GM23338 (cell line): ENCODE data around the gene ANO7. TPM values are rescaled to one million over a fixed set of nuclear protein-coding genes. Genes with fewer than 3 reads are reported as not detected.

Source experiments
- ATAC-seq: fragments of 200-7000 bp; cut with Tn5 transposase; 3 replicates; pipeline ENCODE4 v1.9.1; 2020
- DNase-seq: peaks from one replicate; pipeline ENCODE4 v3.0.0-alpha.2; 2015; ENCODE audit warnings: low spot score
- H2AFZ ChIP-seq: fragments of 200-600 bp; sonication (generic); 2 replicates; pipeline ENCODE4 v1.8.0; 2016; ENCODE audit warnings: antibody characterized with exemption, mild to moderate bottlenecking, moderate library complexity
- H3F3A ChIP-seq: fragments of 200-600 bp; sonication (generic); replicated peaks from 2 replicates; pipeline ENCODE4 v1.8.0; 2017; ENCODE audit warnings: antibody characterized with exemption, mixed run types, low read depth
- H3K27ac ChIP-seq: fragments of 200-600 bp; sonication (generic); 2 replicates; pipeline ENCODE4 v1.6.1; 2016; ENCODE audit warnings: low read depth
- H3K27me3 ChIP-seq: fragments of 200-600 bp; sonication (generic); 2 replicates; pipeline ENCODE4 v1.8.0; 2016; ENCODE audit warnings: mild to moderate bottlenecking, mixed run types, moderate library complexity; ENCODE audit not compliant: insufficient read depth
- H3K36me3 ChIP-seq: fragments of 200-600 bp; sonication (generic); 2 replicates; pipeline ENCODE4 v1.8.0; 2016; ENCODE audit warnings: mild to moderate bottlenecking; ENCODE audit not compliant: insufficient read depth
- H3K4me1 ChIP-seq: fragments of 200-600 bp; sonication (generic); 2 replicates; pipeline ENCODE4 v1.8.0; 2016; ENCODE audit warnings: mild to moderate bottlenecking, moderate library complexity; ENCODE audit not compliant: insufficient read depth
- H3K4me2 ChIP-seq: fragments of 200-600 bp; sonication (generic); 2 replicates; pipeline ENCODE4 v1.7.1; 2017; ENCODE audit warnings: mixed run types
- H3K4me3 ChIP-seq: fragments of 200-600 bp; sonication (generic); 2 replicates; pipeline ENCODE4 v1.6.1; 2016; ENCODE audit warnings: mixed run types
- H3K79me2 ChIP-seq: fragments of 200-600 bp; sonication (generic); replicated peaks from 2 replicates; pipeline ENCODE4 v1.8.0; 2017; ENCODE audit warnings: mild to moderate bottlenecking; ENCODE audit not compliant: insufficient read depth
- H3K9me2 ChIP-seq: fragments of 200-600 bp; sonication (generic); 2 replicates; pipeline ENCODE4 v1.8.0; 2017; ENCODE audit not compliant: insufficient read depth
- H4K20me1 ChIP-seq: fragments of 200-600 bp; sonication (generic); replicated peaks from 2 replicates; pipeline ENCODE4 v1.8.0; 2017; ENCODE audit warnings: mild to moderate bottlenecking; ENCODE audit not compliant: insufficient read depth
- H3K27ac Mint-ChIP-seq: 2 replicates; pipeline ENCODE4 v1.8.0; 2020; ENCODE audit warnings: inconsistent platforms, mild to moderate bottlenecking, moderate library complexity, mixed read lengths
- H3K27me3 Mint-ChIP-seq: 3 replicates; pipeline ENCODE4 v1.8.0; 2022; ENCODE audit warnings: low read depth, mild to moderate bottlenecking, moderate library complexity, mixed read lengths, inconsistent platforms; ENCODE audit not compliant: insufficient read depth, poor library complexity
- H3K36me3 Mint-ChIP-seq: 3 replicates; pipeline ENCODE4 v1.8.0; 2021; ENCODE audit warnings: low read depth, mild to moderate bottlenecking, inconsistent platforms, moderate library complexity, mixed read lengths
- H3K4me1 Mint-ChIP-seq: 3 replicates; pipeline ENCODE4 v1.8.0; 2020; ENCODE audit warnings: mild to moderate bottlenecking, inconsistent platforms, mixed read lengths
- H3K4me3 Mint-ChIP-seq: 3 replicates; pipeline ENCODE4 v1.8.0; 2021; ENCODE audit warnings: moderate library complexity, mild to moderate bottlenecking, inconsistent platforms, mixed read lengths
- H3K9me3 Mint-ChIP-seq: 3 replicates; pipeline ENCODE4 v1.8.0; 2020; ENCODE audit warnings: moderate library complexity, mild to moderate bottlenecking, inconsistent platforms, mixed read lengths
- CREB1 ChIP-seq: fragments of 250-450 bp; sonication (Bioruptor Pico); IDR thresholded peaks from 2 replicates; pipeline ENCODE4 v1.5.0; 2020; ENCODE audit warnings: low read depth, mild to moderate bottlenecking, moderate library complexity
- ETS1 ChIP-seq: IDR thresholded peaks from 2 replicates; pipeline ENCODE4 v1.6.1; 2016; ENCODE audit warnings: antibody characterized with exemption
- EZH2 ChIP-seq: fragments of 200-600 bp; sonication (generic); IDR thresholded peaks from one replicate; pipeline ENCODE4 v1.8.0; 2017; ENCODE audit warnings: antibody characterized with exemption, mild to moderate bottlenecking, low read depth; ENCODE audit not compliant: unreplicated experiment
- EZH2phosphoT487 ChIP-seq: fragments of 200-600 bp; sonication (generic); IDR thresholded peaks from one replicate; pipeline ENCODE4 v1.8.1; 2018; ENCODE audit warnings: antibody characterized with exemption; ENCODE audit not compliant: unreplicated experiment
- JUNB ChIP-seq: IDR thresholded peaks from one replicate; pipeline ENCODE4 v1.6.1; 2016; ENCODE audit warnings: antibody characterized with exemption; ENCODE audit not compliant: unreplicated experiment
- NANOG ChIP-seq: IDR thresholded peaks from 2 replicates; pipeline ENCODE4 v1.6.1; 2016; ENCODE audit warnings: antibody characterized with exemption, borderline replicate concordance
- POLR2AphosphoS5 ChIP-seq: IDR thresholded peaks from 2 replicates; pipeline ENCODE4 v1.6.1; 2016; ENCODE audit warnings: antibody characterized with exemption, low read depth
- STAT1 ChIP-seq: IDR thresholded peaks from one replicate; pipeline ENCODE4 v1.6.1; 2016; ENCODE audit warnings: antibody characterized with exemption; ENCODE audit not compliant: unreplicated experiment
- ZNF114 ChIP-seq: fragments of 250-450 bp; sonication (Bioruptor Pico); IDR thresholded peaks from 2 replicates; pipeline ENCODE4 v1.5.0; 2020; ENCODE audit warnings: mild to moderate bottlenecking, moderate library complexity
- ZNF331 ChIP-seq: fragments of 250-450 bp; sonication (Bioruptor Pico); IDR thresholded peaks from 2 replicates; pipeline ENCODE4 v1.5.0; 2020; ENCODE audit warnings: low read depth, mild to moderate bottlenecking, moderate library complexity
- ZNF462 ChIP-seq: fragments of 250-450 bp; sonication (Bioruptor Pico); IDR thresholded peaks from 2 replicates; pipeline ENCODE4 v1.5.0; 2020; ENCODE audit warnings: mild to moderate bottlenecking, moderate library complexity
- polyA plus RNA-seq: library from polyadenylated mRNA; unstranded; fragments of >200 nt; fragmentation: Nextera tagmentation; extraction: Ambion mirVana; gene quantifications from 2 replicates; pipeline ENCODE4 v1.2.1, GENCODE V29; 2016
- total RNA-seq: library from RNA; depleted of rRNA; stranded (reverse); fragments of >200 nt; shearing (Covaris generic); gene quantifications from 2 replicates; pipeline ENCODE4 v1.2.3, GENCODE V29; 2014
- TF ChIP-seq, protein P1 (sequence below), 2 experiments: fragments of 200-600 bp in 1 of 2; sonication (generic) in 1 of 2; conservative IDR thresholded peaks; 2 replicates each; pipeline versions ENCODE4 v1.5.1 to v1.6.1; 2016 to 2017; ENCODE audit warnings: antibody characterized with exemption in 2 of 2, low read depth in 2 of 2, mild to moderate bottlenecking in 2 of 2, moderate library complexity in 1 of 2
- TF ChIP-seq, protein P2 (sequence below): IDR thresholded peaks from one replicate; pipeline ENCODE4 v1.6.1; 2018; ENCODE audit warnings: antibody characterized with exemption; ENCODE audit not compliant: unreplicated experiment

The ANO7 gene
- total and polyA plus RNA-seq, 2 experiments from 2014 or later: 3.6 to 5.1 TPM

- no peak for DNase-seq
- Mint-ChIP-seq H3K27me3 (peaks cover 14% of the 10 kb centered on the region), H3K36me3 (peaks cover 26% of the 10 kb centered on the region), H3K9me3 (no peaks in the 10 kb centered on the region), H3K4me3 (peak overlapping the region; percentile 82), H3K4me1 (peaks cover 50% of the 10 kb centered on the region), H3K27ac (no peak overlapping the region)
- Histone ChIP-seq H3K4me3 (no peak overlapping the region), H3F3A (0 out of 2 replicates have a peak, but pooled peaks cover 5% of the 10 kb centered on the region), H3K4me1 (peaks cover 16% of the 10 kb centered on the region), H2AFZ (no peak overlapping the region), H3K36me3 (peaks cover 7% of the 10 kb centered on the region; the same call in 1 of the 2 replicates), H3K9me2 (no peaks in the 10 kb centered on the region), H3K27ac (no peak overlapping the region), H3K4me2 (0 out of 2 replicates have a peak overlapping the region, but pooled peaks have one; percentile 90), H3K27me3 (no peaks in the 10 kb centered on the region), H3K79me2 (peaks cover 90% of the 10 kb centered on the region), H4K20me1 (peaks cover 58% of the 10 kb centered on the region)
- no peak for TF ChIP-seq ZNF462 (CRISPR knock-in tag)
- no peak for TF ChIP-seq ZNF114 (CRISPR knock-in tag)
- TF ChIP-seq CREB1 (CRISPR knock-in tag): no peak
- TF ChIP-seq POLR2AphosphoS5: no peak
- TF ChIP-seq JUNB: no peak
- TF ChIP-seq NANOG: no peak
- TF ChIP-seq, protein P1, sequence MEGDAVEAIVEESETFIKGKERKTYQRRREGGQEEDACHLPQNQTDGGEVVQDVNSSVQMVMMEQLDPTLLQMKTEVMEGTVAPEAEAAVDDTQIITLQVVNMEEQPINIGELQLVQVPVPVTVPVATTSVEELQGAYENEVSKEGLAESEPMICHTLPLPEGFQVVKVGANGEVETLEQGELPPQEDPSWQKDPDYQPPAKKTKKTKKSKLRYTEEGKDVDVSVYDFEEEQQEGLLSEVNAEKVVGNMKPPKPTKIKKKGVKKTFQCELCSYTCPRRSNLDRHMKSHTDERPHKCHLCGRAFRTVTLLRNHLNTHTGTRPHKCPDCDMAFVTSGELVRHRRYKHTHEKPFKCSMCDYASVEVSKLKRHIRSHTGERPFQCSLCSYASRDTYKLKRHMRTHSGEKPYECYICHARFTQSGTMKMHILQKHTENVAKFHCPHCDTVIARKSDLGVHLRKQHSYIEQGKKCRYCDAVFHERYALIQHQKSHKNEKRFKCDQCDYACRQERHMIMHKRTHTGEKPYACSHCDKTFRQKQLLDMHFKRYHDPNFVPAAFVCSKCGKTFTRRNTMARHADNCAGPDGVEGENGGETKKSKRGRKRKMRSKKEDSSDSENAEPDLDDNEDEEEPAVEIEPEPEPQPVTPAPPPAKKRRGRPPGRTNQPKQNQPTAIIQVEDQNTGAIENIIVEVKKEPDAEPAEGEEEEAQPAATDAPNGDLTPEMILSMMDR (conservative IDR thresholded peaks at IDR 0.05; ENCODE audit: low read depth in 2 of 2): no peak
- no peak for TF ChIP-seq EZH2phosphoT487
- TF ChIP-seq ETS1: no peak
- TF ChIP-seq, protein P2, sequence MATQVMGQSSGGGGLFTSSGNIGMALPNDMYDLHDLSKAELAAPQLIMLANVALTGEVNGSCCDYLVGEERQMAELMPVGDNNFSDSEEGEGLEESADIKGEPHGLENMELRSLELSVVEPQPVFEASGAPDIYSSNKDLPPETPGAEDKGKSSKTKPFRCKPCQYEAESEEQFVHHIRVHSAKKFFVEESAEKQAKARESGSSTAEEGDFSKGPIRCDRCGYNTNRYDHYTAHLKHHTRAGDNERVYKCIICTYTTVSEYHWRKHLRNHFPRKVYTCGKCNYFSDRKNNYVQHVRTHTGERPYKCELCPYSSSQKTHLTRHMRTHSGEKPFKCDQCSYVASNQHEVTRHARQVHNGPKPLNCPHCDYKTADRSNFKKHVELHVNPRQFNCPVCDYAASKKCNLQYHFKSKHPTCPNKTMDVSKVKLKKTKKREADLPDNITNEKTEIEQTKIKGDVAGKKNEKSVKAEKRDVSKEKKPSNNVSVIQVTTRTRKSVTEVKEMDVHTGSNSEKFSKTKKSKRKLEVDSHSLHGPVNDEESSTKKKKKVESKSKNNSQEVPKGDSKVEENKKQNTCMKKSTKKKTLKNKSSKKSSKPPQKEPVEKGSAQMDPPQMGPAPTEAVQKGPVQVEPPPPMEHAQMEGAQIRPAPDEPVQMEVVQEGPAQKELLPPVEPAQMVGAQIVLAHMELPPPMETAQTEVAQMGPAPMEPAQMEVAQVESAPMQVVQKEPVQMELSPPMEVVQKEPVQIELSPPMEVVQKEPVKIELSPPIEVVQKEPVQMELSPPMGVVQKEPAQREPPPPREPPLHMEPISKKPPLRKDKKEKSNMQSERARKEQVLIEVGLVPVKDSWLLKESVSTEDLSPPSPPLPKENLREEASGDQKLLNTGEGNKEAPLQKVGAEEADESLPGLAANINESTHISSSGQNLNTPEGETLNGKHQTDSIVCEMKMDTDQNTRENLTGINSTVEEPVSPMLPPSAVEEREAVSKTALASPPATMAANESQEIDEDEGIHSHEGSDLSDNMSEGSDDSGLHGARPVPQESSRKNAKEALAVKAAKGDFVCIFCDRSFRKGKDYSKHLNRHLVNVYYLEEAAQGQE: no peak
- no peak for TF ChIP-seq ZNF331 (CRISPR knock-in tag)
- no peak for TF ChIP-seq EZH2
- TF ChIP-seq STAT1: no peak
- no peak for ATAC-seq
These were observed 82.1 kb downstream of the ANO7 start for GRCh38 chr2:241270531-241270930.
